GM23338 (cell line): ENCODE data around the gene CDC34.

Experiments
- CTCF ChIP-seq, 2 experiments: fragments of 200-600 bp in 1 of 2; sonication (generic) in 1 of 2; conservative IDR thresholded peaks; 2 replicates each; pipeline versions ENCODE4 v1.5.1 to v1.6.1; 2016 to 2017; ENCODE audit warnings: antibody characterized with exemption in 2 of 2, low read depth in 2 of 2, mild to moderate bottlenecking in 2 of 2, moderate library complexity in 1 of 2
- EZH2 ChIP-seq: fragments of 200-600 bp; sonication (generic); IDR thresholded peaks from one replicate; pipeline ENCODE4 v1.8.0; 2017; ENCODE audit warnings: antibody characterized with exemption, mild to moderate bottlenecking, low read depth; ENCODE audit not compliant: unreplicated experiment
- JUNB ChIP-seq: IDR thresholded peaks from one replicate; pipeline ENCODE4 v1.6.1; 2016; ENCODE audit warnings: antibody characterized with exemption; ENCODE audit not compliant: unreplicated experiment
- POLR2AphosphoS5 ChIP-seq: IDR thresholded peaks from 2 replicates; pipeline ENCODE4 v1.6.1; 2016; ENCODE audit warnings: antibody characterized with exemption, low read depth

- no peak for TF ChIP-seq POLR2AphosphoS5
- TF ChIP-seq EZH2 = no peak
- no peak for TF ChIP-seq CTCF (conservative IDR thresholded peaks at IDR 0.05; ENCODE audit: low read depth in 2 of 2)
- TF ChIP-seq JUNB = no peak
Measured at GRCh38 chr19:496112-496665, 35.4 kb upstream of the CDC34 start, which contains the start of gene MADCAM1.
